Esophagus muscularis mucosa (tissue), 4 donors: ENCODE measurements around the gene NR2E3. TPM values are rescaled to one million over a fixed set of nuclear protein-coding genes. Genes with fewer than 3 reads are reported as not detected.
"Not testable (repeated sequence)": the region's sequence is repeated elsewhere in the genome, so short reads cannot be mapped to it uniquely, and the experiment has no call there.

Source experiments
- DNase-seq: peaks from one replicate; pipeline ENCODE4 v3.0.0-alpha.2; 2017; ENCODE audit errors: extremely low spot score
- H3K27ac ChIP-seq, 4 donors: fragments of 200-600 bp; sonication (generic); replicated peaks in 1 of 4; 1 replicate in 3 of 4; 2 replicates in 1 of 4; pipeline ENCODE4 v1.5.1; 2016 to 2019; ENCODE audit warnings: mild to moderate bottlenecking in 1 of 4
- H3K27me3 ChIP-seq, 4 donors: fragments of 200-600 bp; sonication (generic); one replicate each; pipeline versions ENCODE4 v1.5.1 to v1.6.0; 2016 to 2019
- H3K36me3 ChIP-seq, 4 donors: fragments of 200-600 bp; sonication (generic); one replicate each; pipeline ENCODE4 v1.5.1; 2016 to 2019
- H3K4me1 ChIP-seq, 4 donors: fragments of 200-600 bp; sonication (generic); one replicate each; pipeline ENCODE4 v1.5.1; 2016 to 2019
- H3K4me3 ChIP-seq, 4 donors: fragments of 200-600 bp; sonication (generic); 1 replicate in 2 of 4; 2 replicates in 2 of 4; pipeline ENCODE4 v1.5.1; 2016 to 2019; ENCODE audit warnings: mild to moderate bottlenecking in 4 of 4, moderate library complexity in 1 of 4
- H3K9me3 ChIP-seq, 4 donors: fragments of 200-600 bp; sonication (generic); 1 replicate in 3 of 4; 2 replicates in 1 of 4; pipeline ENCODE4 v1.5.1; 2016 to 2019
- CTCF ChIP-seq, 3 experiments: fragments of 200-600 bp in 2 of 3; fragments of 450-650 bp in 1 of 3; sonication (generic) in 2 of 3; IDR thresholded peaks; one replicate each; pipeline ENCODE4 v1.5.1; 2017 to 2019; ENCODE audit warnings: antibody characterized with exemption in 3 of 3, mild to moderate bottlenecking in 2 of 3, moderate library complexity in 1 of 3
- EP300 ChIP-seq: sonication (generic); formaldehyde crosslinking; IDR thresholded peaks from one replicate; pipeline ENCODE4 v1.6.1; 2017; ENCODE audit warnings: antibody characterized with exemption
- POLR2A ChIP-seq: fragments of 450-650 bp; IDR thresholded peaks from one replicate; pipeline ENCODE4 v1.6.1; 2017; ENCODE audit warnings: antibody characterized with exemption, moderate library complexity, mild to moderate bottlenecking, low read depth
- POLR2AphosphoS5 ChIP-seq, 2 donors: sonication (generic); formaldehyde crosslinking; IDR thresholded peaks; one replicate each; pipeline ENCODE4 v1.6.1; 2017; ENCODE audit warnings: antibody characterized with exemption in 2 of 2
- WGBS: methylation state at CpG from one replicate; pipeline ENCODE4 v1.1.5; 2018; 5-methylcytosine and 5-hydroxymethylcytosine counted together
- intact Hi-C: fragments of 100-400 bp; cut with DNase I; formaldehyde crosslinking; loops from one replicate; pipeline ENCODE4 v1.15.1; 2023
- small RNA-seq, 3 donors: library from RNA; depleted of rRNA; stranded (forward); fragments of <200 nt; gene quantifications; one replicate each; pipeline ENCODE3, GENCODE V24; 2016
- total RNA-seq, 4 donors: library from RNA; depleted of rRNA; stranded (reverse); fragments of >200 nt; gene quantifications; one replicate each; pipeline versions ENCODE4 v1.1.0 to v1.2.1, GENCODE V29; 2016

NR2E3 gene
- total RNA-seq, 4 donors from 2014 or later: not detected

GRCh38 chr15:71844916-71845315 lies 34.6 kb downstream of the NR2E3 start:
- H3K27ac ChIP-seq: no peak overlapping the region
- intact Hi-C loops: no loop called here
- no peak for DNase-seq
- peaks cover 12 to 90% (median 60%) of the 10 kb centered on the region in 4 donors for H3K36me3 ChIP-seq
- no peak overlapping the region for H3K4me3 ChIP-seq
- H3K4me1 ChIP-seq: no peaks in the 10 kb centered on the region
- H3K9me3 ChIP-seq: no peaks in the 10 kb centered on the region
- H3K27me3 ChIP-seq: no peaks in the 10 kb centered on the region
- 86% methylated on average over 2 of the region's 2 CpGs for WGBS
- TF ChIP-seq CTCF (IDR thresholded peaks at IDR 0.05) (no peak), POLR2AphosphoS5 (IDR thresholded peaks at IDR 0.05) (no peak)

GRCh38 chr15:71853543-71853942 lies 43.2 kb downstream of the NR2E3 start:
- no peak overlapping the region for H3K4me3 ChIP-seq
- H3K27me3 ChIP-seq: no peaks in the 10 kb centered on the region
- no peaks in the 10 kb centered on the region for H3K4me1 ChIP-seq
- no peak for DNase-seq
- intact Hi-C loops: no loop called here
- 96% methylated on average over 1 of the region's 1 CpG for WGBS
- TF ChIP-seq POLR2A: no peak
- no peak for TF ChIP-seq CTCF (IDR thresholded peaks at IDR 0.05)
- TF ChIP-seq POLR2AphosphoS5 (IDR thresholded peaks at IDR 0.05): no peak
- TF ChIP-seq EP300: no peak
- peaks cover 22 to 82% (median 58%) of the 10 kb centered on the region in 4 donors for H3K36me3 ChIP-seq
- no peak overlapping the region for H3K27ac ChIP-seq
- no peaks in the 10 kb centered on the region for H3K9me3 ChIP-seq

DNA sequence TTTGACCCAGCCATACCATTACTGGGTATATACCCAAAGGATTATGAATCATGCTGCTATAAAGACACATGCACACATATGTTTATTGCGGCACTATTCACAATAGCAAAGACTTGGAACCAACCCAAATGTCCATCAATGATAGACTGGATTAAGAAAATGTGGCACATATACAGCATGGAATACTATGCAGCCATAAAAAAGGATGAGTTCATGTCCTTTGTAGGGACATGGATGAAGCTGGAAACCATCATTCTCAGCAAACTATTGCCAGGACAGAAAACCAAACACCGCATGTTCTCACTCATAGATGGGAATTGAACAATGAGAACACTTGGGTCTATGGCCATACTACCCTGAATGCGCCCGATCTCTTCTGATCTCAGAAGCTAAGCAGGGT lies 47.9 kb downstream of the NR2E3 start:
- H3K36me3 ChIP-seq: peaks cover 4 to 65% (median 37%) of the 10 kb centered on the region in 4 donors
- H3K27me3 ChIP-seq, DNase-seq, H3K4me3 ChIP-seq, H3K27ac ChIP-seq, H3K4me1 ChIP-seq, H3K9me3 ChIP-seq, intact Hi-C loops: not testable (repeated sequence)
- 99% methylated on average over 4 of the region's 4 CpGs for WGBS

Small RNA genes within 50 kb of the gene (small RNA-seq; reads per million reads assigned to genes)
- gene RNA5SP399: 0 to 0.17 (median 0.17) reads per million in 3 donors
